GM06990 (cell line): ENCODE measurements around the gene CHD6.

Experiments used
- DNase-seq: peaks from one replicate; pipeline ENCODE4 v3.0.0-alpha.2; 2011; ENCODE audit not compliant: insufficient read length; ENCODE audit errors: extremely low read depth
- H3K27me3 ChIP-seq: replicated peaks from 2 replicates; pipeline ENCODE4 v1.6.0; 2011; ENCODE audit warnings: low read length; ENCODE audit not compliant: control insufficient read depth, insufficient read depth
- H3K36me3 ChIP-seq: 2 replicates; pipeline ENCODE4 v1.5.1; 2011; ENCODE audit warnings: low read length; ENCODE audit not compliant: control insufficient read depth, insufficient read depth
- H3K4me3 ChIP-seq: replicated peaks from 2 replicates; pipeline ENCODE4 v1.5.1; 2011; ENCODE audit warnings: low read depth, mild to moderate bottlenecking, control low read depth, low read length
- CTCF ChIP-seq: IDR thresholded peaks from 2 replicates; pipeline ENCODE4 v1.5.1; 2011; ENCODE audit warnings: low read length, control low read depth, mild to moderate bottlenecking, inconsistent platforms; ENCODE audit not compliant: insufficient read depth, poor library complexity, severe bottlenecking

Gene CHD6

GRCh38 chr20:41638456-41638855 is 20.3 kb upstream of the CHD6 start:
- Histone ChIP-seq H3K27me3 (no peaks in the 10 kb centered on the region), H3K36me3 (no peaks in the 10 kb centered on the region), H3K4me3 (no peak overlapping the region)
- DNase-seq, result no peak
- no peak for TF ChIP-seq CTCF

GRCh38 chr20:41635158-41635557 is 17.0 kb upstream of the CHD6 start:
- H3K36me3 ChIP-seq, result no peaks in the 10 kb centered on the region
- no peaks in the 10 kb centered on the region for H3K27me3 ChIP-seq
- H3K4me3 ChIP-seq, result no peak overlapping the region
- DNase-seq, result no peak
- no peak for TF ChIP-seq CTCF

GRCh38 chr20:41632896-41633295 is 14.7 kb upstream of the CHD6 start:
- peak; percentile 29 for DNase-seq
- Histone ChIP-seq H3K27me3 (no peaks in the 10 kb centered on the region), H3K4me3 (no peak overlapping the region), H3K36me3 (no peaks in the 10 kb centered on the region)
- no peak for TF ChIP-seq CTCF

GRCh38 chr20:41631826-41632225 is 13.6 kb upstream of the CHD6 start:
- Histone ChIP-seq H3K4me3 (no peak overlapping the region), H3K27me3 (no peaks in the 10 kb centered on the region), H3K36me3 (no peaks in the 10 kb centered on the region)
- TF ChIP-seq CTCF, result no peak
- DNase-seq, result no peak

GRCh38 chr20:41630846-41631245 is 12.7 kb upstream of the CHD6 start:
- Histone ChIP-seq H3K36me3 (no peaks in the 10 kb centered on the region), H3K4me3 (no peak overlapping the region), H3K27me3 (no peaks in the 10 kb centered on the region)
- TF ChIP-seq CTCF, result no peak
- no peak for DNase-seq

GRCh38 chr20:41627611-41628244 is 9.6 kb upstream of the CHD6 start:
- DNase-seq, result no peak
- Histone ChIP-seq H3K4me3 (no peak overlapping the region), H3K36me3 (no peaks in the 10 kb centered on the region), H3K27me3 (no peaks in the 10 kb centered on the region)
- no peak for TF ChIP-seq CTCF
